EL (cell line): ENCODE results near the gene DTNB.
A peak's percentile ranks its signal among the peaks of the same experiment; 100 is the strongest.
"Not testable (repeated sequence)": the region's sequence is repeated elsewhere in the genome, so short reads cannot be mapped to it uniquely, and the experiment has no call there.

ENCODE experiments used
- DNase-seq: peaks from one replicate; pipeline ENCODE4 v3.0.0-alpha.2; 2016

DTNB gene

DNA sequence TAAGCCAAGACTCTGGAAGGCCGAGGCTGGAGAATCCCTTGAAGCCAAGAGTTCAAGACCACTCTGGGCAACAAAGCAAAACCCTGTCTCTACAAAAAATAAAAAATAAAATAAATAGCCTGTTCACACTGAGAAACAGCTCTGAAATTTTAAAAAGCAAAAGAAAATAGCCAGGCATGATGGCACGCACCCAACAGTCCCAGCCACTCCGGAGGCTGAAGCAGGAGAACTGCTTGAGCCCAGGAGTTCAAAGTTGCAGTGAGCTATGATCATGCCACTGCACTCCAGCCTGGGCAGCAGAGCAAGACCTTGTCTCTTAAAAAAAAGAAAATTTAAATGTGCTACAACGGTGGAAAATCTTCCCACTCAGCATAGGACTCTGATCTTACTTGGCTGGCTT is 52.7 kb downstream of the DTNB start:
- no peak for DNase-seq

GRCh38 chr2:25620077-25620476 is 53.3 kb downstream of the DTNB start:
- no peak for DNase-seq

- DNase-seq = no peak
Measured at GRCh38 chr2:25619185-25619584, 54.2 kb downstream of the DTNB start.

- DNase-seq = peak; percentile 66
Measured at GRCh38 chr2:25618676-25619075, 54.7 kb downstream of the DTNB start.

DNA sequence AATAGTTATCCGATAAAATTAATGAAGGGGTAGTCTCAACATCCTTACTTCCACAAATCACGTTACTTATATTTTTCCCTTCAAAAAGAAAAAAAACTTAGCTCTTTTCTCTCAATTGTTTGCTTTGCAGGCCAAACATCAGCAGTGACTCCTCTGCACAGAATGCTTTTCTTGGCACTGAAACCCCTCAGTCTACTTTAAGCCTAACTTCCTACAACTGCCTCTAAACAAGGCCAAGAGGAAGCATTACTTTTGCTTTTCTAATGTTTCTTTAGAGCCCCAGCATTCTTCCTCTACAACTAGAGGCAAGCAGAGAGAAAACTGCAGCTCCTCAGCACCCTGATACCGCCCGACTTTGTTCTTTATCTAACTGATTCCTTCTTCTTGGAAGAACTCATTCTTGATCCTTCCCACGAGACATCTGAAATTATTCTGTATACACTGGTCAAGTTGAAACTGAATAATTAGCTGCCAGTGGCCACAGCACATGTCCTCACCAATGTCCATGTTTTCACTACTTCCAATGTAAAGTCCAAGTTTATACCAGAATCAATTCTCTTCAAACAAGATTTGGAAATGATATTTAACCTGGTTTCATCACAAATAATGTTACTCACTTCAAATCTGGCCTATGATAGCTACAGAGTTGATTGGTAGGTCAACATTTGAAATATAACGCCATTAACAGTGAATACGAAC is 55.3 kb downstream of the DTNB start:
- peak; percentile 73 for DNase-seq

DNA sequence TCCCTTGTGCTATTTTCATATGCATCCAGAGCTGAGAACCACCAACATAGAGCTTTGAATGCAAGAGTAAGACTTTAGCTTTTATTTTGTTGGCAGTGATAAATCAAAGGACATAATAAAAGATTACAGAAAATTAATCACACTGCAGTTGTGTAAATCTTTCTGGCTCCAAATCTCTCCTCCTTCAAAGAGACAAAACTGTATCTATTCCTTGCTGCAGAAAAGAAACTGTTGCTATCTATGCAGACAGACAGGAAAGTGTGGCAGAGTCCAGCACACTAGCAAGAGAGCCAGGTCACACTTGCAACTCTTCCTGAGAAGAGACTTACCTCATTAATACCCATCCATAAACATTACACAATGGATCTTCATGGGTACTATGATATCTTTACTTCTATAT is 57.5 kb downstream of the DTNB start:
- no peak for DNase-seq

DNA sequence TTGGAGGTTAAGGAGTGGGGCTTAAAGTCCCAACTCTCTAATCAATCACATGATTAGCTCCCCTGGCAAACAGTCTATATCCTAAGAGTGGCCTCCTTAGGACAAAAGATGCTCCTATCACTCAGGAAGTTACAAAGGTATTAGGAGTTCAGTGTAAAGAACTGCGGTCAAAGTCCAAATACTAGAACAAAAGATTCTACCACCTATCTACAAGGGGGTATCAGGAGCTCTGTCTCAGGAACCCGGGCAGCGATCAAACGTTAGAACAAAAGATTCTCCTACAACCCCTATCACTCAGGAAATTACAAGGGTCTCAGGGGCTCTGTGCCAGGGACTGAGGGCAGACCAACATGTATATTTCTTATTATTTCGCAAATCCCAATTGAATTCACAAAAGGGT is 58.0 kb downstream of the DTNB start:
- DNase-seq = no peak

DNA sequence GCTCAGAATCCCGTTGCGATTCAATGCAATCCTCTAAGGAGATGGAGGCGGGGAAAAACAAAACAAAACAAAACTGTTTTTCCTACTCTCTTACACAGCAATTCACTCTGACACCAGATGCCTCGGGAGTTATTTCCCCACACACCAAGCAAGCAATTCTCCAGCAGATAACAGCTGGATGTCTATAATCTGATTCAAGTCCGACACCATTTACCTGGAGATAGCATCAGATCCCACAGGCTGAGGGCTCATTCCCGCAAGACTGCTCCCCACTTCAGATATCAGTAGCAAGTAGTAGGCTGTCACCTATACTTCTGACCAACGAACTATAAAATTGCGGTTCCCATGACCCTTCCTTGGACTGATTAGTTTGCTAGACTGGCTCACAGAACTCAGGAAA is 58.7 kb downstream of the DTNB start:
- DNase-seq = no peak

GRCh38 chr2:25608718-25609117 is 64.7 kb downstream of the DTNB start:
- no peak for DNase-seq

DNA sequence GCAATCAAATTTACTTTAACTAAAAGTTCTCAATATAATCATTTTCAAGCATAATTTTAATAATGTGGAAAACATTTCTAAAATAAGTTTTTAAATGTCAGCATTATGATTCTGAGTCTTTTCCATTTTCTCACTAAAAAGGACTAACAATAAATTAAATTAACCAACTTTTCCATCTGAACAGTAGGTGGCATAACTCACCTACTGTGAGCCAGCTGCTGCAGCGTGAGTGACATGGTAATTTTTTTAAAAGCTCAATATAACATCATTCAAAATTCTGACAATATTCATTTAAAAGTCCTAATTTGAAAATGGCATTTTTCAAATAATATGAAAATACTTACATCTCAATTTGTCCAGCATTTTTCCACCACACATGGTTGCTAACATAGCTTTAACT is 66.5 kb downstream of the DTNB start:
- peak; percentile 32 for DNase-seq

DNA sequence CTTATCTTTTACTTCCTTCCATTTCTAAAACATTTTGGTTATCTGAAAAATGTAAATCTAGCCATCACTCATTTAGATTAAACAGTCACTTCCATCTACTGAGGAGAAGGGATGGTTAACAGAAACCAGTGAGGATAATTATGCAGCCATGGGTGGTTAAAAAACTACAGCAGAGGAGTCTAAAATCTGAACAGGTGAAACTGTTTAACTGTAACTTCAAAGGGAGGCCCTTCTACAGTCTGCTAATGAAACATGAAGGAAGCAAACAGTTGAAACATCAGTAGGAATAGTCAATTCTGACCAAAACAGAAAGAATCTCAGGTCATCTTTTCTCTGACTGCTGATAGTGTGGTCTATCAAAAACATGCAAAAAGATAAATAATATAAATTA is 71.0 kb downstream of the DTNB start:
- no peak for DNase-seq

GRCh38 chr2:25601711-25602332 is 71.6 kb downstream of the DTNB start:
- not testable (repeated sequence) for DNase-seq

DNA sequence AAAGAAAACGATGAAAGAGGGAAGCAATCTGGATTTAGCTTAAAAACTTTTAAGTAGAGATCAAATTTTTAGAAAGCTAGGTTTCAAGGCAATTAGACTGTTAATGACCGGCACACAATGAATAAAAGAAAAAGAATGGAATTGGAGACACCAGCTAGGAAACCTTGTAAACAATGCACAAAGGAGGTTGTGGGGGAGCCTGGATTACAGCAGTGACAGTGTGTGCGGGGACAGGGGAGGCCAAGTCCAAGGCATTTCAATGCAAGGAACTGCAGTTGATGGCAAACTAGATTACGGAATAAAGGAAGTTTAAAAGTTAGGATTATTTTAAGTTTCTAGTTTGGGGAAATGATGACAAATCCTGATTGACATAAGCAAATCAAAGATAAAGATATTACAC is 74.5 kb downstream of the DTNB start:
- no peak for DNase-seq

- no peak for DNase-seq
Measured at GRCh38 chr2:25598332-25598731, 75.0 kb downstream of the DTNB start.

- no peak for DNase-seq
Measured at GRCh38 chr2:25597881-25598280, 75.5 kb downstream of the DTNB start.

- DNase-seq = peak; percentile 12
Measured at GRCh38 chr2:25596516-25597244, 76.7 kb downstream of the DTNB start.

DNA sequence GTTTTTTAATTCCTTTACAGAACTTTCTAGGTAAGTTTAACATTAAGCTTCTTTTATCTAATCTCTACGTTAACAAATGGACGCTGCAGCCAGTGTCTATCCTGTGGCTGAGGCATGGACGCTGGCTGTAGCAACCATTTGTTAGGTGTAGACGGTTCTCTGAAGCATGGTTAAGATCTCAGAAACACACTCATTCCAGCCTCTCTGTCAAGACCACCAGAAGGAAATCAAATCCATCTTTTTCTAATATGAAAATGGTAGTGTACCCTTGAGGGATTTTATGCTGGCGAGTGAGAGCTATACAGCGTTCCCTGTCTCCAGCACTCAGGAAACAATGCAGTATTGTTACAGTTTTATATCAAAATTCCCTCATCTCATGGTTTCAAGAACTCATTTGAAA is 78.0 kb downstream of the DTNB start:
- no peak for DNase-seq

GRCh38 chr2:25594991-25595390 is 78.4 kb downstream of the DTNB start:
- DNase-seq = no peak

DNA sequence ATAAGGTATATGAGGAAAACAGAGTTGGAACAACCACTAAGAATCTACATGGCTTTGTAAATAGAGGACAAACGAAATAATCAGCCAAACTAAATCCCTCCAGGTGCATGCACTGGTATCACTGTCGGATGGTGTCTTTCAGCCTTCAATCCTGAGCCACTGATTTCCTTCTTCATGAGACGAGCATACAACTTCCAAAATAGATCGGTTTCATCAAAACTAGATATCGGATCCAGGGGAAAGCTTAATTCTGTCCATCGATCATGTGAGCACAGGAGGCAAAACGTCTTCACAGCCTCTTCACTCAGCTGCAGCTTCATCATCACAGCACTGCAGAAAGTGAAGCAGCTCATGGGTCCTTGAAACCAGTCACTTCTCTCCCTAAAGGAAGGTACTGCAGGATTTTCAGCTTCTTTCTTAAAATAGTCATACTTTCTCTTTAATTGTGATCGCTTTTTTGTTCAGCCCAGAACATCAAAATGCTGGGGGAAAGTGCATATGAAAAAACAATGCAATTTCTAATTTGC is 80.5 kb downstream of the DTNB start:
- DNase-seq = no peak

DNA sequence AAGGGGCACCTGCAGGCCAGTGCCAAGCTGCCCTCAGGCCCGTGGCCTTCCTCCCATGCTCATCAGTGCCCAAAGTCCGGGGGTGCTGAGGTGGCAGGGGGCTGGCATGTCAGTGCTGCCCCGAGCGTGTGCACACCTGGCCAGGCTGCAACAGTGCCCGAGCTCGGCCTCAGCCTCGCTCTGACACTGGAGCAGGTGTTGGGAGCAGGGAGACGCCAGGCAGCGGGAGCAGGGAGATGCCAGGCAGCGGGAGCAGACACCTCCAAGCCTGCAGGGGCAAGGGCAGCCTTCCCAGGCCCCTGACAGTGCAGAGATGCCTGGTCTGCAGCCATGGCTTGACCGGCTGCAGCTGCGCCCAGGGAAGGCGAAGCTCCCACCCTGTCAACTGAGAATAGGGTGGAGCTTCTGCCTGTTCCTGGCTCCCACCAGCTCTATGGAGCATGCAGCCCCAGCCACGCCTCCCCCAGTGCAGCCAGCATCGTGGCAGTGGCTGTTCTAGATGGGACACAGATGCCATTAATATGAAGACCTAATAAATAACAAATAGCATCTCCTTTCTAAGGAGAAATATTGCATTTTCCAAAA is 82.4 kb downstream of the DTNB start:
- DNase-seq = no peak

GRCh38 chr2:25589676-25590205 is 83.6 kb downstream of the DTNB start:
- DNase-seq = no peak

DNA sequence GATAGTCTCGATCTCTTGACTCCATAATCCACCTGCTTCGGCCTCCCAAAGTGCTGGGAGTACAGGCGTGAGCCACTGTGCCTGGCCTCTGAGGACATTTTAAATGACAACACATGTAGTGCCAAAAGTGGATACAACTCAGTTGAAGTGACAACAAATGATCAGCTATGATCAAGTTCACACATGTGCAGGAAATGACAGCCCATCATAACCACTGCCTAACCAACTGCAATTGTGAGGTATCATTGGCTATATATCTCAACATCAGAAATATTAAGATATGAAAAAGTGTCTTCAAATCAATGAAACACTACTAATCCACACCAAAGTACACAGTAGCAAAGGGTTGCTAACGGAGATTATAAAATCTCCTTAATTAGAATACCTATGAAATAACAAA is 84.8 kb downstream of the DTNB start:
- no peak for DNase-seq

- peak; percentile 66 for DNase-seq
Measured at GRCh38 chr2:25587361-25587760, 86.0 kb downstream of the DTNB start.
